GM12875 (cell line): ENCODE data around the gene LPIN3.

Source experiments
- H3K4me3 ChIP-seq: one replicate; pipeline ENCODE4 v1.5.1; 2011; ENCODE audit warnings: low read depth, low read length, control low read depth
- TF ChIP-seq, protein P1 (sequence below): IDR thresholded peaks from 2 replicates; pipeline ENCODE4 v1.5.1; 2011; ENCODE audit warnings: low read depth, mild to moderate bottlenecking, control low read depth, inconsistent platforms, low read length, moderate library complexity, borderline replicate concordance; ENCODE audit not compliant: insufficient read depth

Gene LPIN3

DNA sequence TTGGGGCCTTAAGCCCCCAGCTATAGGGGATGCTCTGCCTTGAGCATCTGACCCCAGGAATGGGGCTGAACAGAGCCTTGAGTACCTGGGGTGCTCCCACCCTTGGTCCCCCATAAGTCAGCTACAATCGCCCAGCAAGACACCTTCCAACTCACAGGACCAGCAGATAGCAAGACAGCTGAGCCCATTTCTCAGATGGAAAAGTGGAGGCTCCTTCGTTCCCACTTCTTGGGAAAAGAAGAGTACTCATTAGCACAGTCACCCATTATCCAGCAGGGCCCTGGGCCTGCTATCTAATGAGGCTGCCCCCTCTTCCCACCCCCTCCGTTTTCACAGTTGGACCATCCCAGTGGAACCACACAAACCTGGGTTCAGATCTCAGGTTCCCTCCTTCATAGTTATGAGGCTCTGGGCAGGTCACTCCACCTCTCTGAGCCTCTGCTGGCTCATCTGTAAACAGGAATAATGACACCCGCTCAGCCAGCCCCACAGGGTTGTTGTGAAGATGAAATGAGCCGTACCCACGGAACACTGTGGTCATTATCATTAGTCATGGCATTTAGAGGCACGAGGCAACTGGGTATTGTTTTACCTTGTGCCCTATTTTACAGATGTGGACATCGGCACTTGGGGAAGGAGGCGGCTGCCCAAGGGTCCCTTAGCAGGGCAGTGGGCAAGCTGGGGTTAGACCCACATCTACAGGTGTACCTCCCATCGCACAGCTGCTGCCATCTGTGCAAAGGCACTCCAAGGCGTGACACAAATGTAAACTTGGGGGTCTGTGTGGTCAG, 4.5 kb downstream of the LPIN3 start:
- TF ChIP-seq, protein P1, sequence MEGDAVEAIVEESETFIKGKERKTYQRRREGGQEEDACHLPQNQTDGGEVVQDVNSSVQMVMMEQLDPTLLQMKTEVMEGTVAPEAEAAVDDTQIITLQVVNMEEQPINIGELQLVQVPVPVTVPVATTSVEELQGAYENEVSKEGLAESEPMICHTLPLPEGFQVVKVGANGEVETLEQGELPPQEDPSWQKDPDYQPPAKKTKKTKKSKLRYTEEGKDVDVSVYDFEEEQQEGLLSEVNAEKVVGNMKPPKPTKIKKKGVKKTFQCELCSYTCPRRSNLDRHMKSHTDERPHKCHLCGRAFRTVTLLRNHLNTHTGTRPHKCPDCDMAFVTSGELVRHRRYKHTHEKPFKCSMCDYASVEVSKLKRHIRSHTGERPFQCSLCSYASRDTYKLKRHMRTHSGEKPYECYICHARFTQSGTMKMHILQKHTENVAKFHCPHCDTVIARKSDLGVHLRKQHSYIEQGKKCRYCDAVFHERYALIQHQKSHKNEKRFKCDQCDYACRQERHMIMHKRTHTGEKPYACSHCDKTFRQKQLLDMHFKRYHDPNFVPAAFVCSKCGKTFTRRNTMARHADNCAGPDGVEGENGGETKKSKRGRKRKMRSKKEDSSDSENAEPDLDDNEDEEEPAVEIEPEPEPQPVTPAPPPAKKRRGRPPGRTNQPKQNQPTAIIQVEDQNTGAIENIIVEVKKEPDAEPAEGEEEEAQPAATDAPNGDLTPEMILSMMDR: no peak
- H3K4me3 ChIP-seq: no peak overlapping the region

DNA sequence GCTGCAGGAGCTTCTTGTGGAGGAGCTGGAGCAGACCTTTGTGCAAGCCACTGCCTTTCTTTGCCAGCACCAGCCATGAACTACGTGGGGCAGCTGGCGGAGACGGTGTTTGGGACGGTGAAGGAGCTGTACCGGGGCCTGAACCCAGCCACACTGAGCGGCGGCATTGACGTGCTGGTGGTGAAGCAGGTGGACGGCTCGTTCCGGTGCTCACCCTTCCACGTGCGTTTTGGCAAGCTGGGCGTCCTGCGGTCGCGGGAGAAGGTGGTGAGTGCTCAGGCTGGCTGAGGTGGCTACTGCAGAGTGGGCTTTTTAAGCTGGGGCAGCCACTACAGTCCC, 5.1 kb downstream of the LPIN3 start:
- no peak overlapping the region for H3K4me3 ChIP-seq
- TF ChIP-seq, protein P1: no peak

DNA sequence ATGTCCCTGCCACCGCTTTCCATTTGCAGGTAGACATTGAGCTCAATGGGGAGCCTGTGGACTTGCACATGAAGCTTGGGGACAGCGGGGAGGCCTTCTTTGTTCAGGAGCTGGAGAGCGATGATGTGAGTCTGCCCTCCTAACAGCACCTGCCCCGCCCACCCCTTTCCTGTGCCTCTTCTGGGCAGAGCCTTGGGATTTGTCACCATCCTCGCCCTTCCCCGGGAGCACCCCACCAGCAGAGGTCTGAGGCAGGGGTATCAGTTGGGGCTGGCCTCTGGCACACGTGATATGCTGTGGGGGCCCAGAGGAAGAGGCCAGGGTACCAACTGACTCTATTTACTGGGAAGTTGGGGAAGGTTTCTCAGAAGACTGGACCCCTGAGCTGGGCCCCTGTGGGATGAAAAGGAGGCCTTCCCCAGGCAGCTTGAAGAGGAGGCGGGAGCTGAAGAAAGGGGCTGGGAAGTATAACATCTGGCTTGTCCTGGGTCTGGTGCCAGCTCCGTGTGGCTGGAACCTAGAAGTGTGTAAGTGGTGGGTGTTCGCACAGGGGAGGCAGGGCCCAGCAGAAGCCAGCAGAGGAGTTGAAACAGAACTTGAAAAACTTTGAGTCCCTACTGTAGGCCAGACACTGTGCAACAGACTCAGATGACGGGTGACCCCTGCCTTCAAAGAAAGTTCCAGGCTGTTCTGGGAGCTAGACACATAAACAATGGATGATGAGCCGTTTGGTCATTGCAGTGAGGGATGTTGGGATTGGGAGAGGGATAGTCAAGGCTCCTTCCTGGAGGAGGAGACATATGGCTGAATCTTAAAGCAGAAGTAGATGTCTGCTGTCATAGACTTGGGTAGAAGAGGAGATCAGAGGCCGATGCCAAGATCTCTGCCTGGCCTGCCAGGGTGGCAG, 7.2 kb downstream of the LPIN3 start:
- no peak overlapping the region for H3K4me3 ChIP-seq
- TF ChIP-seq, protein P1: no peak

DNA sequence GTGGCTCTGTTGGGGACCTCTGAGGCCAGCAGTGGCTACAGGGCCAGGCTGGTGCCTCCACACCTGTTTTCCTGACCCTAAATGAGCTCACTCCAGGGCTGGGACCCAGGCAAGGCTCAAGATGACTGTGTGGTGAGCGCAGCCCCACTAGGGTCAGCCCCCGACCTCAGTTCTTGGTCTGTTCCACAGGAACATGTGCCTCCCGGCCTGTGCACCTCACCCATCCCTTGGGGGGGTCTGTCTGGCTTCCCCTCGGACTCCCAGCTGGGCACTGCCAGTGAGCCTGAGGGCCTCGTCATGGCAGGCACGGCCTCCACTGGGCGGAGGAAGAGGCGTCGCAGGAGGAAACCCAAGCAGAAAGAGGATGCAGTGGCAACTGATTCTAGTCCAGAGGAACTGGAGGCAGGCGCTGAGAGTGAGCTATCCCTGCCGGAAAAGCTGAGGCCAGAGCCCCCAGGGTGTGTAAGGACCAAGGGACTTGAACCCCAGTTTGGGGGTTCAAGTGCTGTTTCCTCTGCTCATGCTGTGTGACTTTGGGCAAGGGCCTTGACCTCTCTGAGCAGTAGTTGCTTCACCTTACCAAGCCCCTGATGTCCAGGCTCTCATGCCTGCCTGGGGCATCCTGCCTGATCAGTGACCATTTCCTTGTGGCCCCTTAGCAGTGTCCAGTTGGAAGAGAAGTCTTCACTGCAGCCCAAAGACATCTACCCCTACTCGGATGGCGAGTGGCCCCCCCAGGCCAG, 8.0 kb downstream of the LPIN3 start:
- TF ChIP-seq, protein P1: no peak
- H3K4me3 ChIP-seq: no peak overlapping the region

DNA sequence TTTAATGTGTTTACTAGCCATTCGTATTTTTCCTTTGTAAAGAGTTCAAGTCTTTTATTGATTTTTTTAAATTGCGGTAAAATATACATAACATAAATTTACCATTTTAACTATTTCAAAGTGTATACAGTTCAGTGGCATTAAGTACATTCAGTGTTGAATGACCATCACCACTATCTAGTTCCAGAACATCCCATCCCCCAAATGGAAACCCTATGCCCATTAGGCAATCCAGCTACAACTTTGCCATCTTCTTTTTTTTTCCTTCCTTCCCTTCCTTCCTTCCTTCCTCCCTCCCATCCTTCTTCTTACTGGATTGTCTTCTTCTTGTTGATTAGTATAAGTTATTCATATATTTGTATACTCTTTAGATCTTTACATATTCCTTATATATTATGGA, 8.6 kb downstream of the LPIN3 start:
- TF ChIP-seq, protein P1: no peak

DNA sequence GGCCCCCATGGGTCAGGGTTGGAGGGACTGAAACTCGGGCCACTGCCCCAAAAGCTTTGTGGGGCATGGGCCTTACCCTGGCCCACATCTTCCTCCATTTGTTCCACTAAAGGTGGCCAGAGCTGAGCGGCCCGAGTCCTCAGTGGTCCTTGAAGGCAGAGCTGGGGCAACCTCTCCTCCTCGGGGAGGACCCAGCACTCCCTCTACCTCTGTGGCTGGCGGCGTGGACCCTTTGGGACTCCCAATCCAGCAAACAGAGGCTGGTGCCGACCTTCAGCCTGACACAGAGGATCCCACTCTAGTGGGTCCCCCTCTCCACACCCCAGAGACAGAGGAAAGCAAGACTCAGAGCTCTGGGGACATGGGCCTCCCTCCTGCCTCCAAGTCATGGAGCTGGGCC, 9.3 kb downstream of the LPIN3 start:
- TF ChIP-seq, protein P1: no peak

More for the DNA sequence above, 8.6 kb downstream of the LPIN3 start:
- no peak overlapping the region for H3K4me3 ChIP-seq

More for the DNA sequence above, 9.3 kb downstream of the LPIN3 start:
- no peak overlapping the region for H3K4me3 ChIP-seq
